ENCODE results near the gene PRMT9. TPM values are rescaled to one million over a fixed set of nuclear protein-coding genes. Genes with fewer than 3 reads are reported as not detected.

The PRMT9 gene
- total and polyA plus RNA-seq, 10 of the 15 experiments (the other 5 are each of a cell fraction or from before 2014, with no cell fraction given) = 4.1 to 11.8 (median 7.6) TPM

DNA sequence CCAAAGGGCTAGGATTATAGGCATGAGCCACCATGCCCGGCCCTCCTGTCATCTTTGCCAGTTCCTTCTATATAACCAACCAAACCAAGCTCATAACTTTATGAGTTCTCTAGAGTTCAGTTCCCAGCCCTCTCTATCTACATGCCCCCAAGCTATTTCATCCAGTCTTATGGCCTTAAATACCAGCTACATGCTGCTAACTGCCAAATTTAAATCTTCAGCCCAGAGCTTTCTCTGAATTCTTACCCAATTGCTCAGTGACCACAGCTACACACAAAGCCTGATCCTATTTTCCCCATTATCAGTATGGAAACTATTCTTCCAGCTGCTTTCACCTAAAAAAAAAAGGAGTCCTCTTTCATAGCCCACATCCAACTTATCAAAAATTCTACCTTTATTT is 43.6 kb downstream of the PRMT9 start (continued):
- TF ChIP-seq HDAC6 (IDR thresholded peaks at IDR 0.05; ENCODE audit: unreplicated experiment) (no peak), SUZ12 (IDR thresholded peaks at IDR 0.05; ENCODE audit: unreplicated experiment) (no peak), EED (IDR thresholded peaks at IDR 0.05; ENCODE audit: low read depth) (no peak)

DNA sequence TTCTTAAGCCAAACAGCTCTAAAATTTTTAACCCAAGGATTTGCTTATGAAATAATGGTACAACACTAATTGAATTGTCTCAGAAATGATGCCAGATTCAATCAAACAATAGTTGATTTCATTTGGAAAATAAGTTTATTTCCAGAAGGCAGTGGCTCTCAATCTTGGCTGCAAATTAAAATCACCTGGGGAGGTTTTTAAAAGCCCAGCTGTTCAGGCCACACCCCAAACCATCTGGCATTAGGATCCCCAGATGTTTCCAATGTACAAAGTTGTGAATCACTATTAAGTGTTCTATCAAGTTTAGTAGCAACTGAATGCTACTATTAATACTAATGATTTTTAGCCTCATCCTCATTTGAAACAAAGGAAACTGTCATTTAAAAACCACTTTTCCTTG is 44.6 kb downstream of the PRMT9 start:
- RAD21 ChIA-PET (ENCODE audit: unreplicated experiment) = interaction anchor here (1.6 kb wide), 1 partner anchor 227 kb away, joined by 10 read pairs; no protein-coding TSS in a partner anchor

GRCh38 chr4:147638942-147639341 is 45.0 kb downstream of the PRMT9 start:
- Histone ChIP-seq H3K27ac (ENCODE audit: control insufficient read depth, insufficient read depth) (no peak overlapping the region), H3K27me3 (replicated peaks in 1 of 2; ENCODE audit: control insufficient read depth in 2 of 2, insufficient read depth in 2 of 2, low read length in 1 of 2) (no peaks in the 10 kb centered on the region), H3K9ac (ENCODE audit: control insufficient read depth, insufficient read depth, low read length) (no peak overlapping the region), H3K4me3 (no peak overlapping the region), H3K4me1 (ENCODE audit: control insufficient read depth, insufficient read depth, low read length) (peaks cover 5% of the 10 kb centered on the region; the same call in 1 of the 2 replicates), H3K36me3 (ENCODE audit: control insufficient read depth in 2 of 2, insufficient read depth in 2 of 2, low read length in 1 of 2) (peaks cover 1 to 6% of the 10 kb centered on the region in 2 experiments; a peak in 3 of 4 replicates), H4K20me1 (ENCODE audit: control insufficient read depth, insufficient read depth) (no peaks in the 10 kb centered on the region), H2AFZ (ENCODE audit: control insufficient read depth, low read depth, low read length) (no peak overlapping the region), H3K79me2 (ENCODE audit: control insufficient read depth, insufficient read depth, low read length) (no peaks in the 10 kb centered on the region), H3K4me2 (ENCODE audit: control insufficient read depth, insufficient read depth) (peak overlapping the region; percentile 26), H3K9me3 (replicated peaks; ENCODE audit: control insufficient read depth, insufficient read depth, low read length) (no peaks in the 10 kb centered on the region)
- DNase-seq (ENCODE audit: low read depth, low spot score) (peak; percentile 2), ATAC-seq (peak; percentile 83), FAIRE-seq (peak; percentile 69)
- 26% methylated on average over 2 of the region's 2 CpGs for WGBS (ENCODE audit: insufficient coverage, insufficient replicate concordance, low lambda C conversion rate, missing lambda C conversion rate)
- intact Hi-C loops (cut with micrococcal nuclease; ENCODE audit: unreplicated experiment) (no loop called here), in situ Hi-C loops (cut with MboI) (no loop called here)
- POLR2A ChIA-PET = no interaction called here
- CTCF ChIA-PET = interaction anchor here (1.4 to 2.3 kb wide), 3 partner anchors 10 to 228 kb away, joined by 3 to 10 read pairs (median 5); no protein-coding TSS in a partner anchor
- RAD21 ChIA-PET (ENCODE audit: unreplicated experiment) = interaction anchor here (1.6 kb wide), 1 partner anchor 228 kb away, joined by 10 read pairs; no protein-coding TSS in a partner anchor
- SMC1A ChIA-PET (ENCODE audit: uncharacterized antibody, unreplicated experiment) = interaction anchor here (1.0 to 1.1 kb wide), 2 partner anchors 22 to 49 kb away, joined by 3 read pairs; partner anchors contain the start of gene TMEM184C
- no TSS peak for BruUV-seq (replicated peaks)
- TF ChIP-seq MEF2A (IDR thresholded peaks at IDR 0.05; ENCODE audit: insufficient read depth, low read depth, low read length) (no peak), NFIC (IDR thresholded peaks at IDR 0.05; ENCODE audit: low read depth, low read length) (peak; percentile 46; the same call in 1 of the 2 replicates), CBFB (IDR thresholded peaks at IDR 0.05; ENCODE audit: low read depth) (peak; percentile 50; the same call in 1 of the 2 replicates), IKZF2 (IDR thresholded peaks at IDR 0.05) (peak; percentile 24 to 52; a peak in 2 of 4 replicates), JUNB (IDR thresholded peaks at IDR 0.05) (0 out of 2 replicates have a peak, but pooled peaks have one; percentile 16), BCLAF1 (IDR thresholded peaks at IDR 0.05) (no peak), RUNX3 (IDR thresholded peaks at IDR 0.05; ENCODE audit: low read length) (peak; percentile 91), TCF12 (IDR thresholded peaks at IDR 0.05; ENCODE audit: low read depth, low read length) (no peak)
- TF ChIP-seq, protein P1, sequence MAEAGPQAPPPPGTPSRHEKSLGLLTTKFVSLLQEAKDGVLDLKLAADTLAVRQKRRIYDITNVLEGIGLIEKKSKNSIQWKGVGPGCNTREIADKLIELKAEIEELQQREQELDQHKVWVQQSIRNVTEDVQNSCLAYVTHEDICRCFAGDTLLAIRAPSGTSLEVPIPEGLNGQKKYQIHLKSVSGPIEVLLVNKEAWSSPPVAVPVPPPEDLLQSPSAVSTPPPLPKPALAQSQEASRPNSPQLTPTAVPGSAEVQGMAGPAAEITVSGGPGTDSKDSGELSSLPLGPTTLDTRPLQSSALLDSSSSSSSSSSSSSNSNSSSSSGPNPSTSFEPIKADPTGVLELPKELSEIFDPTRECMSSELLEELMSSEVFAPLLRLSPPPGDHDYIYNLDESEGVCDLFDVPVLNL (IDR thresholded peaks at IDR 0.05; ENCODE audit: low read depth, low read length) = no peak

More for the DNA sequence above, 44.6 kb downstream of the PRMT9 start:
- ChIA-PET POLR2A (no interaction called here), CTCF (interaction anchor here (1.4 to 2.3 kb wide), 3 partner anchors 10 to 228 kb away, joined by 3 to 10 read pairs (median 5); no protein-coding TSS in a partner anchor), SMC1A (ENCODE audit: uncharacterized antibody, unreplicated experiment) (no interaction called here)
- Histone ChIP-seq H3K9me3 (replicated peaks; ENCODE audit: control insufficient read depth, insufficient read depth, low read length) (no peaks in the 10 kb centered on the region), H3K4me1 (ENCODE audit: control insufficient read depth, insufficient read depth, low read length) (peaks cover 5% of the 10 kb centered on the region; the same call in 1 of the 2 replicates), H3K9ac (ENCODE audit: control insufficient read depth, insufficient read depth, low read length) (no peak overlapping the region), H3K79me2 (ENCODE audit: control insufficient read depth, insufficient read depth, low read length) (no peaks in the 10 kb centered on the region), H3K27ac (ENCODE audit: control insufficient read depth, insufficient read depth) (no peak overlapping the region), H3K4me3 (no peak overlapping the region), H3K36me3 (ENCODE audit: control insufficient read depth in 2 of 2, insufficient read depth in 2 of 2, low read length in 1 of 2) (peaks cover 1 to 3% of the 10 kb centered on the region in 2 experiments; a peak in 2 of 4 replicates), H3K27me3 (replicated peaks in 1 of 2; ENCODE audit: control insufficient read depth in 2 of 2, insufficient read depth in 2 of 2, low read length in 1 of 2) (no peaks in the 10 kb centered on the region), H2AFZ (ENCODE audit: control insufficient read depth, low read depth, low read length) (no peak overlapping the region), H4K20me1 (ENCODE audit: control insufficient read depth, insufficient read depth) (no peaks in the 10 kb centered on the region), H3K4me2 (ENCODE audit: control insufficient read depth, insufficient read depth) (no peak overlapping the region)
- FAIRE-seq (no peak), DNase-seq (ENCODE audit: low read depth, low spot score) (no peak), ATAC-seq (no peak)
- TF ChIP-seq CBFB (IDR thresholded peaks at IDR 0.05; ENCODE audit: low read depth) = 0 out of 2 replicates have a peak, but pooled peaks have one; percentile 2
- TF ChIP-seq SMAD1 (IDR thresholded peaks at IDR 0.05; ENCODE audit: low read depth, partially characterized antibody) = no peak
- intact Hi-C loops (cut with micrococcal nuclease; ENCODE audit: unreplicated experiment) = no loop called here
- in situ Hi-C loops (cut with MboI) = no loop called here
- BruUV-seq (replicated peaks) = no TSS peak

All from GM12878 (cell line).